ENCODE data around the gene KIAA1755. TPM values are rescaled to one million over a fixed set of nuclear protein-coding genes. Genes with fewer than 3 reads are reported as not detected.

The KIAA1755 gene
- total RNA-seq, 1 donor from 2014 or later: 15.2 TPM

- no peak overlapping the region for H3K4me3 ChIP-seq
- intact Hi-C loops (cut with DNase I): no loop called here
- H3K27ac ChIP-seq: no peak overlapping the region
- DNase-seq (ENCODE audit: low spot score in 2 of 2): no peak
- peaks cover 0 to 20% of the 10 kb centered on the region in 2 donors for H3K9me3 ChIP-seq
- peaks cover 29 to 35% of the 10 kb centered on the region in 2 donors for H3K36me3 ChIP-seq
- H3K27me3 ChIP-seq: no peaks in the 10 kb centered on the region
- H3K4me1 ChIP-seq: no peaks in the 10 kb centered on the region
- no peak for TF ChIP-seq CTCF (IDR thresholded peaks at IDR 0.05)
These were observed 21.7 kb downstream of the KIAA1755 start for GRCh38 chr20:38238829-38239228.

GRCh38 chr20:38237381-38237780 lies 23.2 kb downstream of the KIAA1755 start:
- no peak overlapping the region for H3K27ac ChIP-seq
- no peaks in the 10 kb centered on the region for H3K27me3 ChIP-seq
- H3K9me3 ChIP-seq: peaks cover 0 to 9% of the 10 kb centered on the region in 2 donors
- intact Hi-C loops (cut with DNase I): no loop called here
- peaks cover 23 to 24% of the 10 kb centered on the region in 2 donors for H3K36me3 ChIP-seq
- no peaks in the 10 kb centered on the region for H3K4me1 ChIP-seq
- DNase-seq (ENCODE audit: low spot score in 2 of 2): no peak
- TF ChIP-seq CTCF (IDR thresholded peaks at IDR 0.05): no peak
- no peak overlapping the region for H3K4me3 ChIP-seq

- peaks cover 0 to 11% of the 10 kb centered on the region in 2 donors for H3K36me3 ChIP-seq
- H3K27ac ChIP-seq: no peak overlapping the region
- no peak for DNase-seq (ENCODE audit: low spot score in 2 of 2)
- no peak for TF ChIP-seq CTCF (IDR thresholded peaks at IDR 0.05)
- H3K9me3 ChIP-seq: no peaks in the 10 kb centered on the region
- H3K4me1 ChIP-seq: no peaks in the 10 kb centered on the region
- intact Hi-C loops (cut with DNase I): loop anchor here (1.0 to 5.0 kb wide), 2 partner anchors 90 to 176 kb away; no protein-coding TSS in a partner anchor
- no peak overlapping the region for H3K4me3 ChIP-seq
- no peaks in the 10 kb centered on the region for H3K27me3 ChIP-seq
These were observed 28.9 kb downstream of the KIAA1755 start for GRCh38 chr20:38231531-38232121.

- Histone ChIP-seq H3K27ac (no peak overlapping the region), H3K4me1 (no peaks in the 10 kb centered on the region), H3K36me3 (peaks cover 0 to 11% of the 10 kb centered on the region in 2 donors), H3K4me3 (no peak overlapping the region), H3K27me3 (no peaks in the 10 kb centered on the region), H3K9me3 (no peaks in the 10 kb centered on the region)
- intact Hi-C loops (cut with DNase I): loop anchor here (5.0 kb wide), 1 partner anchor 176 kb away; no protein-coding TSS in a partner anchor
- no peak for DNase-seq (ENCODE audit: low spot score in 2 of 2)
- no peak for TF ChIP-seq CTCF (IDR thresholded peaks at IDR 0.05)
These were observed 29.5 kb downstream of the KIAA1755 start for GRCh38 chr20:38230957-38231526.

GRCh38 chr20:38230253-38230551 lies 30.3 kb downstream of the KIAA1755 start:
- Histone ChIP-seq H3K4me3 (no peak overlapping the region), H3K27ac (no peak overlapping the region), H3K4me1 (no peaks in the 10 kb centered on the region), H3K9me3 (no peaks in the 10 kb centered on the region), H3K27me3 (no peaks in the 10 kb centered on the region), H3K36me3 (peaks cover 0 to 11% of the 10 kb centered on the region in 2 donors)
- intact Hi-C loops (cut with DNase I): loop anchor here (5.0 kb wide), 1 partner anchor 177 kb away; no protein-coding TSS in a partner anchor
- TF ChIP-seq CTCF (IDR thresholded peaks at IDR 0.05): no peak
- no peak for DNase-seq (ENCODE audit: low spot score in 2 of 2)

Data from ascending aorta (tissue), 2 donors.